GM19025 (cell line): ENCODE data around the gene KANSL3.
"Not testable (repeated sequence)": the region's sequence is repeated elsewhere in the genome, so short reads cannot be mapped to it uniquely, and the experiment has no call there.

Source experiments
- ATAC-seq: cut with Tn5 transposase; IDR thresholded peaks from one replicate; pipeline ENCODE4 v1.9.1; 2021; ENCODE audit warnings: mild to moderate bottlenecking, low read depth, moderate library complexity; ENCODE audit not compliant: unreplicated experiment

The KANSL3 gene

GRCh38 chr2:96638144-96639121, at the start of gene KANSL3:
KANSL3 (minus strand) TSS chr2:96638312; CDS start chr2:96637135, 1,177 bp downstream.
- ATAC-seq = peak; percentile 68

- ATAC-seq = no peak
Measured at GRCh38 chr2:96687266-96687665, 49.2 kb upstream of the KANSL3 start.

- no peak for ATAC-seq
Measured at GRCh38 chr2:96685577-96686459, 47.7 kb upstream of the KANSL3 start.

GRCh38 chr2:96684883-96685576, 46.9 kb upstream of the KANSL3 start:
- ATAC-seq = no peak

- no peak for ATAC-seq
Measured at GRCh38 chr2:96683972-96684820, 46.1 kb upstream of the KANSL3 start.

GRCh38 chr2:96683307-96683706, 45.2 kb upstream of the KANSL3 start:
- ATAC-seq = no peak

GRCh38 chr2:96681540-96681939, 43.4 kb upstream of the KANSL3 start:
- no peak for ATAC-seq

- no peak for ATAC-seq
Measured at GRCh38 chr2:96680561-96681141, 42.5 kb upstream of the KANSL3 start.

- ATAC-seq = no peak
Measured at GRCh38 chr2:96679848-96680247, 41.7 kb upstream of the KANSL3 start.

- no peak for ATAC-seq
Measured at GRCh38 chr2:96669539-96670215, 31.6 kb upstream of the KANSL3 start.

GRCh38 chr2:96668771-96669170, 30.7 kb upstream of the KANSL3 start:
- ATAC-seq = no peak

GRCh38 chr2:96665717-96666116, 27.6 kb upstream of the KANSL3 start:
- not testable (repeated sequence) for ATAC-seq

- ATAC-seq = no peak
Measured at GRCh38 chr2:96665083-96665569, 27.0 kb upstream of the KANSL3 start.

GRCh38 chr2:96664366-96664925, 26.3 kb upstream of the KANSL3 start:
- no peak for ATAC-seq

- no peak for ATAC-seq
Measured at GRCh38 chr2:96663829-96664228, 25.7 kb upstream of the KANSL3 start.

- ATAC-seq = no peak
Measured at GRCh38 chr2:96663177-96663576, 25.1 kb upstream of the KANSL3 start.

- no peak for ATAC-seq
Measured at GRCh38 chr2:96662360-96662759, 24.2 kb upstream of the KANSL3 start.

GRCh38 chr2:96661324-96661723, 23.2 kb upstream of the KANSL3 start:
- no peak for ATAC-seq
